HG03460 (cell line): ENCODE results near the gene NELFCD.
A peak's percentile ranks its signal among the peaks of the same experiment; 100 is the strongest.

Experiments
- ATAC-seq: cut with Tn5 transposase; IDR thresholded peaks from one replicate; pipeline ENCODE4 v1.9.1; 2021; ENCODE audit not compliant: unreplicated experiment

The NELFCD gene

GRCh38 chr20:58993332-58994248, 12.5 kb downstream of the NELFCD start:
- no peak for ATAC-seq

DNA sequence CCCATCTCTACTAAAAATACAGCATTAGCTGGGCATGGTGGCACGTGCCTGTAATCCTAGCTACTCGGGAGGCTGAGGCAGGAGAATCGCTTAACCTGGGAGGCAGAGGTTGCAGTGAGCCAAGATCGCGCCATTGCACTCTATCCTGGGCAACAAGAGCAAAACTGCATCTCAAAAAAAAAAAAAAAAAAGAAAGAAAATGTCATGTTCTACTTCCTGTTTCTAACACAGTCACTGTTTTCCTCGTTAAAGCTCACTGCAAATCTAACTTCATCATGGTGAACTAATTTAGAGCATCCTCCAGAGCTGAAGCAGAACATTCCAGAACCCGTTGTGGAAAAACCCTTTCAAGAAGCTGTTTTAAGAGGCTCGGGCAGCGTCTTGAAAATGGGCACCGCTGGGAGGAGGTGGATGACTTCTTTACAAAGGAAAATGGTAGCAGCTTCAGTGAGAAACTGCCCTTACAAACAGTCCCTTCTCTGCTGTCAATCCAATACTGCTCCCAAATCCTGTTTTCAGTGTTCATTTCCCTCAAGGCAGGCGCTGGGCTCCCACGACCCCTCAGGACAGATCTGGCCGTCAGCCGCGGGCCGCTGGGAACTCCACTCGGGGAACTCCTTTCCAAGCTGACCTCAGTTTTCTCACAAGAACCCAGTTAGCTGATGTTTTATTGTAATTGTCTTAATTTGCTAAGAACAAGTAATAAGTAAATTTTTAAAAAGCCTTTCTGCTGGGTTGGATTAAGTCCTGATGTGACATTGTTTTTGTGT, 13.5 kb downstream of the NELFCD start:
- ATAC-seq, result no peak

- ATAC-seq, result no peak
Observed at GRCh38 chr20:58995461-58996225, 14.6 kb downstream of the NELFCD start.

DNA sequence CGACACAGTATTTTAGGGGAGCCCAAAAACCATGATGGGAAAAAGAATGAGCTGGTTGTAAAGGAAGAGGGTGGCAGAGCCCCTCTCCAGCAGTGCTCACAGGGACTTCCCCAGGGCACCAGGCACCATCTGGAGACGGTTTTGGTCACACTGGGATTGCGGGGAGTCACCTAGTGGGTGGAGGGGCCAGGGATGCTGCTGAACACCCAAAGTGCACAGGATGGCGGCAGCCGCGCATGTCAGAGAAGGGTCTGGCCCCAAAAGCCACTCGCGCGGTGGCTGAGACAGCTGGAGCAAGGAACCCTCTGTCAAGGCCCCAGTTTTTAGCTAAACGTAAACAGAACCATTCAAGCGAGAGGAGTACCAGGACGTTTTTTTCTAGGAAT, 15.2 kb downstream of the NELFCD start:
- ATAC-seq, result no peak

DNA sequence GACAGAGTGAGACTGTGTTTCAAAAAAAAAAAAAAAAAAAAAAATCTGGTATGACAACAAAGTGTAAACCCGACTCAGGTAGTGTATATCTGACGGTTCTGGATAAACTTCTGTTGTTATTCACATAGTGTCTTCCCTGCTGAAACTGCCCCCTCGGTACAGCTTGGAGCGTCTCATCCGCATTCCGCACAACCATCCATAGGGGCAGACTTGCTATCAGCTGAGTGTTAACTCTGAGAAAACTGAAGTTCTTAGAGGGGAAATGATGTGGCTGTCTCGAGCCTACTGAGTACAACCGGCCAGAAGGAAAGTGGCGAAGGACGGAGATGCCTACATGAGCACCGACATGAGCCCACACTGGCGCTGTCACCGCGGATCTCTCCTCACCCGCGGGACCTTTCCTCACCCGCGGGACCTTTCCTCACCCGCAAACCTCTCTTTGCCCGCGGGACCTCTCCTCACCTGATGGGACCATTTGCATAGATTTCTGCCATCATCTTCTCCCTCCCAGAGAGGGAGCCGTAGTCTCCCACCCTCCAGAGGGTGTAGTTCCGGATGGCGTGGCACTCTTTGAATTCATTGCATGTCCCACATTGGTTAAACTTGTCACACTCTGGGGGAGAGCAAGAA, 16.2 kb downstream of the NELFCD start:
- no peak for ATAC-seq

GRCh38 chr20:58998656-58999055, 17.6 kb downstream of the NELFCD start:
- ATAC-seq, result no peak

DNA sequence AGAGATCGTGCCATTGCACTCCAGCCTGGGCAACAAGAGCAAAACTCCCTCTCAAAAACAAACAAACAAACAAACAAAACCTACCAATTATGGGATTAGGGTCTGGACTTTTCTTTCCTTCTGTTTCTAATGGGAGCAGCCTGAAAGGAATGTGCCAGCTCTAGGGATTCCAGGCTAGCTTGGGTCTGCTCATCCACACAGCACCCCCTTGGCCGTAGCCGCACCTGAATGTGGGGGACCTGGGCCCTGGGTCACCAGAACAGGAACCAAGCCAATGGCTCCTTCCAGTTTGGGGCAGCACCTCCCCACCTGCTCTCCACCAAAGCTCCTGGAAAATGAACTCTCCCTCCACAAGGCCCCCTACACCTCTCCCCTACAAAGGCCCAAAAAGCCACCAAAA, 19.3 kb downstream of the NELFCD start:
- ATAC-seq, result no peak

- ATAC-seq, result no peak
Observed at GRCh38 chr20:59001068-59001448, 20.0 kb downstream of the NELFCD start.

DNA sequence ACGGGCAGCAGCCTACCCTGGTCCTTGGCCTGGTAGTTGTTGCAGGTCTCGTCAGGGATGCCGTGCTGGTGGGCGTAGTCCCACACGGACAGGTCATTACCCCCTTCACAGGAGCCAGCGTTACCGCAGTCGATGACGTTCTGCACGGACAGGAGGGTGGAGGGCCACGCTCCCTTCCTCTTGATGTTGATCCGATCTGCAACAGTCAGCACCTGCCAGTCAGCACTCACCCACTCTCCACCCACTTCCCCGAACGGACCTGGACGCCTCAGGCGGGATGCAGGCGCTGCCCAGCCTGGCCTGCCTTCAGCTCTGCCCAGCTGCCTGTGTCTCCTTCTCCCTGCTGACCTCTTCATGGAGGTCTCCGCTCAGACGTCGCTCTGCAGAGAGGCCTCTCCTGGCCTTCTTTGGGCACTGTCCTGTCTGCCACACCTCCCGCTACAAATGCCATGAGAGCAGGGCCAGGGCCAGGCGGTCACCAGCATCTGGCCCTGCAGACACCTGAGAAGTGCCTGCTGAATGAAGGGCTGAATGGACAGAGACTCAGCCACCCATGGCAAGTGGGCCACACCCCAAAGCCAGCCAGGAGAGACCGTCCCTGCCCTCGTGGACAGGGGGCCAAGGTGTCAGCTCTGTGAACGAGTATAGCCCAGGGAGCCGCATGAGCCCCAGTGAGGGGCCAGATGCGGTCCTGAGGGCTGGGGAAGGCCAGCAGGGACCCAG, 20.6 kb downstream of the NELFCD start:
- ATAC-seq, result no peak

GRCh38 chr20:59002388-59002787, 21.3 kb downstream of the NELFCD start:
- ATAC-seq, result no peak

GRCh38 chr20:59002874-59003399, 21.9 kb downstream of the NELFCD start:
- no peak for ATAC-seq

- ATAC-seq, result no peak
Observed at GRCh38 chr20:59003836-59004492, 22.9 kb downstream of the NELFCD start.

- ATAC-seq, result no peak
Observed at GRCh38 chr20:59004493-59004762, 23.4 kb downstream of the NELFCD start.

DNA sequence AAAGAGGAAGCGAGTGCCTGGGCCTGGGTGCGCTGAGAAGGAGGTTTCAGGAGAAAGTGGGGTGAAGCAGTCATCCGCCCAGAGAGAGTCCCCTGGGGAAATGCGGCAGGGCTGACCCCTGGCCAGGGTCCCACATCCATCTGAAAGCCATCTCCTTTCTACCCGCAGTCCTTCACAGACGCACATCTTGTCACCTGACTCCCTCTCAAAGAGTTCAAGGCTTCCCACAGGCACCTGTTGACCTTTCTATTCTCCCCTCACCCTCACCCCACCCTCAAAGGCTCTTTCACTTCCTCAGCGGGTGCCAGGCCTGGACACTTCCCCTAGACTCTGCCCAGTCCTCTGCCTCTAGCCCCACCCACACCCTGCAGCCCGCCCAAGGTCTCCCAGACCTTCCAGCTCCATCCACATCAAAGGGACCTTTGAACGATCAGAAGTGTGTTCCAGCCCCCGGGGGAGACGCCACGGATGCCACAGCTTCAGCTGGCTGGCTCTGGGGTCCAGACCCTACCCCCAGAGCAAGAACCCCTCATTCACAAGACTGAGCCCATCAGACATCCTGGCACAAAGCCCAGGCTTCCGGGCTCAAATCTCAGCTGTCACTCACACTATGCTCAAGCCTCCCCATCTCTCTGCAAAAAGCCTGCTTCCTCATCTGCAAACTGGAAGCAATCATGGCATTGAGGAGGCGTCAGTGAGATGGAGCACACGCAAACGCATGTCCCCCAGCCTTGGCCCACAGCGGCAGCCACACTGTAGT, 23.9 kb downstream of the NELFCD start:
- ATAC-seq, result peak; percentile 58

DNA sequence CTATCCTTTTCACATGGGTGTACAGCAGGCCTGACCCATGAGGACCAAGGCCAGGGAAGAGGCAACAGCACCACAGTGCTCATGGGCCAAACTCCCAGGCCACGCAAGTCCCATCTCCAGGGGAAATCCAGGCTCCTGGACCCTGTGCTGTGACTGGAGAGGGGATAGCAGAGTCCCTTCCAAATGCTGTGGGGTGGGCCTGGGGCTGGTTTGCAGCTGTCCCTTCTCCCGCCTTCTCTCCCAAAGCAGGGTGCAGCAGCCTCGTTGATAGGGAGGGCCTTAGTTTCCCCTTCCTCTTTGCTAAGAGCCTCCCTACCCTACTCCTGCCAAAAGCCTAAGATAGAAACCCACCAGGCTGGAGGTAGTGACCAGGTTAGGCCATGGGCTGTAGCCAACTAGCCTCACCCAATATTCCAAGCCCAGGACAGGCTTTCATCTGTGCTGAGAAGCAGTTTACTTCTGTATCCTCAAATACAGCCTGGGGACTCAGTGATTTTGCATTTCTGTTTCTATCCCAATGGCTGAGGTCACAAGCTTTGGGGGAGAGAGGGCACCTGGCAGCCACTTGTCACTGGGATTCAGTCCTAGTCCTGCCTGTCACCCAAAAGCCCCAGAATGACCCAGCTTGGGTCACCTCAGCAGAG, 24.6 kb downstream of the NELFCD start:
- no peak for ATAC-seq

DNA sequence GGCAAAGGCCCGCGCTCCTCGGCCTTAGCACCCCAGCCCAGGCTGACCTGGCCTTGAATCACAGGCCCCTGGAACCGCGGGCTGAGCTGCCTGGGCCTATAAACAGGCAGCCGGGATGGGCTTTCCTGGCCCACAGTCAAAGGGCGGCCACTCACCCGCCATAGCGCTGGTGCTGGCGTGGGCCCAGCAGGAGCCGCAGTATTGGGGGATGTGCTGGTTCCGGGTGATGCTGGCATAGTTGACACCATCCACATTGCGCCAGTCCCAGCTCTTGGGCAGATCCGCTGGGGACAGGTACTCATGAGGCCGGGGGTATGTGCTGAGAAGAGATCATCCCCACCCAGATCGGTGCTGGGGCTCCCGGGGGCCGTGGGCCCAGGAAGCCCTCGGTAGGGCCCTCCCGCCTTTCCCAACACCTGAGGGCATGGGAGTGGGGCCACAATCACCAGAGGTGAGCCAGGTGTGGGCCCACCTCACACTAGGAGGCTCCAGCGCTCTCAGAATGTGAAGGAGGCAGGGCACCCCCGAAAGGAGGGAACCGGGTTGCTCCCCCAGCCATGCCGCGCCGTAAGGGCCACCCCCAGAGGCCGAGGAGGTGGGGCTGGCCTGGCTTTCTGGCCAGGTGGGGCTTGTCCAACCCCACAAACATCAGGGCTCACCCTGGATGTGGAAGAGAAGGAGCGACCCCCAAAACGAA, 25.3 kb downstream of the NELFCD start:
- ATAC-seq, result no peak

- ATAC-seq, result peak; percentile 18
Observed at GRCh38 chr20:59006864-59007664, 26.0 kb downstream of the NELFCD start, which contains the start of gene CTSZ. Gene CTSZ (minus strand): TSS chr20:59007254. CDS start chr20:59007128, 126 bp downstream.
